Transverse colon (tissue), 4 donors: ENCODE results near the gene FAM170B. TPM values are rescaled to one million over a fixed set of nuclear protein-coding genes. Genes with fewer than 3 reads are reported as not detected.

Source experiments
- DNase-seq: peaks from one replicate; pipeline ENCODE4 v3.0.0-alpha.2; 2019
- H3K27ac ChIP-seq, 4 donors: fragments of 200-600 bp; sonication (generic); 2 replicates each; pipeline ENCODE4 v1.5.1; 2016 to 2018; ENCODE audit warnings: inconsistent platforms in 4 of 4
- H3K27me3 ChIP-seq: fragments of 200-600 bp; sonication (generic); 2 replicates; pipeline ENCODE4 v1.5.1; 2017; ENCODE audit warnings: inconsistent platforms
- H3K36me3 ChIP-seq, 4 donors: fragments of 200-600 bp; sonication (generic); 2 replicates each; pipeline ENCODE4 v1.5.1; 2017 to 2019; ENCODE audit warnings: inconsistent platforms in 4 of 4
- H3K4me1 ChIP-seq, 4 donors: fragments of 200-600 bp; sonication (generic); 2 replicates each; pipeline ENCODE4 v1.5.1; 2017 to 2020; ENCODE audit warnings: inconsistent platforms in 4 of 4
- H3K4me3 ChIP-seq, 4 donors: fragments of 200-600 bp; sonication (generic); 1 replicate in 1 of 4; 2 replicates in 3 of 4; pipeline versions ENCODE4 v1.5.1 to v1.6.1; 2017 to 2019; ENCODE audit warnings: inconsistent platforms in 4 of 4
- H3K9me3 ChIP-seq, 2 donors: fragments of 200-600 bp; sonication (generic); 2 replicates each; pipeline ENCODE4 v1.5.1; 2017 to 2019; ENCODE audit warnings: inconsistent platforms in 2 of 2
- CTCF ChIP-seq, 5 experiments: fragments of 200-600 bp in 3 of 5; fragments of 450-650 bp in 2 of 5; sonication (generic) in 3 of 5; IDR thresholded peaks; 1 replicate in 2 of 5; 2 replicates in 3 of 5; pipeline ENCODE4 v1.5.1; 2016 to 2017; ENCODE audit warnings: antibody characterized with exemption in 5 of 5, inconsistent platforms in 3 of 5, mild to moderate bottlenecking in 2 of 5, moderate library complexity in 1 of 5
- EP300 ChIP-seq: sonication (generic); formaldehyde crosslinking; IDR thresholded peaks from one replicate; pipeline ENCODE4 v1.6.1; 2017; ENCODE audit warnings: antibody characterized with exemption, low read depth
- POLR2A ChIP-seq: fragments of 450-650 bp; IDR thresholded peaks from one replicate; pipeline ENCODE4 v1.6.1; 2016; ENCODE audit warnings: antibody characterized with exemption, mild to moderate bottlenecking, moderate library complexity
- POLR2AphosphoS5 ChIP-seq, 3 donors: sonication (generic); formaldehyde crosslinking; IDR thresholded peaks; one replicate each; pipeline ENCODE4 v1.6.1; 2016; ENCODE audit warnings: antibody characterized with exemption in 3 of 3
- WGBS, 2 donors: methylation state at CpG; one replicate each; pipeline ENCODE4 v1.1.5; 2018; ENCODE audit warnings: low coverage in 1 of 2; 5-methylcytosine and 5-hydroxymethylcytosine counted together
- in situ Hi-C, 4 donors: fragments of 200-750 bp; cut with MboI; loops; one replicate each; pipeline versions ENCODE4 v1.15.0 to v1.15.1; 2017; ENCODE audit warnings: low sequenced_read_pairs in 3 of 4, low pct_ligation_motif_present in 1 of 4, low pct_unique_long_range_greater_than_20kb in 1 of 4
- intact Hi-C: fragments of 100-400 bp; cut with DNase I; formaldehyde crosslinking; loops from one replicate; pipeline ENCODE4 v1.15.1; 2023; ENCODE audit warnings: low total_unique reads
- total RNA-seq, 4 donors: library from RNA; depleted of rRNA; stranded (reverse); fragments of >200 nt; gene quantifications; one replicate each; pipeline ENCODE4 v1.1.0, GENCODE V29; 2016

FAM170B gene
- total RNA-seq, 4 donors from 2014 or later, result not detected

GRCh38 chr10:49158915-49159314 lies 25.1 kb upstream of the FAM170B start:
- H3K4me3 ChIP-seq, result no peak overlapping the region
- H3K36me3 ChIP-seq, result no peaks in the 10 kb centered on the region
- TF ChIP-seq CTCF (IDR thresholded peaks at IDR 0.05), result no peak
- TF ChIP-seq POLR2AphosphoS5 (IDR thresholded peaks at IDR 0.05), result no peak
- no peak for TF ChIP-seq POLR2A
- no peak for DNase-seq
- in situ Hi-C loops (loop anchor here (25.0 kb wide), 2 partner anchors 272 to 497 kb away; no protein-coding TSS in a partner anchor), intact Hi-C loops (no loop called here)
- no peak overlapping the region for H3K27ac ChIP-seq
- H3K9me3 ChIP-seq, result no peaks in the 10 kb centered on the region
- no peaks in the 10 kb centered on the region for H3K4me1 ChIP-seq
- no peaks in the 10 kb centered on the region for H3K27me3 ChIP-seq
- 28 to 44% methylated on average over 3 of the region's 3 CpGs for WGBS, 2 donors

- 73 to 78% methylated on average over 7 of the region's 7 CpGs for WGBS, 2 donors
- no peak for DNase-seq
- no peak for TF ChIP-seq EP300
- H3K27me3 ChIP-seq, result no peaks in the 10 kb centered on the region
- H3K27ac ChIP-seq, result no peak overlapping the region
- no peak overlapping the region for H3K4me3 ChIP-seq
- intact Hi-C loops (no loop called here), in situ Hi-C loops (loop anchor here (25.0 kb wide), 2 partner anchors 271 to 496 kb away; no protein-coding TSS in a partner anchor)
- H3K9me3 ChIP-seq, result no peaks in the 10 kb centered on the region
- no peaks in the 10 kb centered on the region for H3K36me3 ChIP-seq
- no peaks in the 10 kb centered on the region for H3K4me1 ChIP-seq
Observed at GRCh38 chr10:49158404-49158803, 24.6 kb upstream of the FAM170B start.

- Histone ChIP-seq H3K4me3 (no peak overlapping the region), H3K36me3 (no peaks in the 10 kb centered on the region), H3K27me3 (no peaks in the 10 kb centered on the region), H3K27ac (no peak overlapping the region), H3K9me3 (no peaks in the 10 kb centered on the region), H3K4me1 (no peaks in the 10 kb centered on the region)
- 60 to 78% methylated on average over 1 to 3 of the region's 3 CpGs for WGBS, 2 donors
- intact Hi-C loops, result no loop called here
- DNase-seq, result no peak
- in situ Hi-C loops, result loop anchor here (25.0 kb wide), 2 partner anchors 270 to 495 kb away; no protein-coding TSS in a partner anchor
- TF ChIP-seq POLR2A (no peak), CTCF (IDR thresholded peaks at IDR 0.05) (no peak), EP300 (no peak), POLR2AphosphoS5 (IDR thresholded peaks at IDR 0.05) (no peak)
Observed at GRCh38 chr10:49157229-49157628, 23.4 kb upstream of the FAM170B start.

- H3K9me3 ChIP-seq, result no peaks in the 10 kb centered on the region
- no peak overlapping the region for H3K27ac ChIP-seq
- H3K4me3 ChIP-seq, result no peak overlapping the region
- H3K36me3 ChIP-seq, result no peaks in the 10 kb centered on the region
- 95 to 97% methylated on average over 4 to 6 of the region's 6 CpGs for WGBS, 2 donors
- intact Hi-C loops, result no loop called here
- DNase-seq, result no peak
- no peaks in the 10 kb centered on the region for H3K4me1 ChIP-seq
- TF ChIP-seq CTCF (IDR thresholded peaks at IDR 0.05) (no peak), POLR2A (no peak), EP300 (no peak), POLR2AphosphoS5 (IDR thresholded peaks at IDR 0.05) (no peak)
- in situ Hi-C loops, result loop anchor here (25.0 kb wide), 2 partner anchors 267 to 492 kb away; no protein-coding TSS in a partner anchor
- H3K27me3 ChIP-seq, result no peaks in the 10 kb centered on the region
Observed at GRCh38 chr10:49154641-49155040, 20.8 kb upstream of the FAM170B start.

- H3K27ac ChIP-seq, result no peak overlapping the region
- in situ Hi-C loops, result loop anchor here (25.0 kb wide), 2 partner anchors 267 to 492 kb away; no protein-coding TSS in a partner anchor
- 100% methylated on average over 1 of the region's 1 CpG; no CpG with 5 or more reads in 1 of the 2 donors for WGBS, 2 donors
Observed at GRCh38 chr10:49153971-49154370, 20.1 kb upstream of the FAM170B start.

More at GRCh38 chr10:49153971-49154370, 20.1 kb upstream of the FAM170B start:
- TF ChIP-seq POLR2AphosphoS5 (IDR thresholded peaks at IDR 0.05) (no peak), CTCF (IDR thresholded peaks at IDR 0.05) (no peak), POLR2A (no peak), EP300 (no peak)
- DNase-seq, result no peak
- Histone ChIP-seq H3K36me3 (no peaks in the 10 kb centered on the region), H3K4me3 (no peak overlapping the region), H3K4me1 (no peaks in the 10 kb centered on the region), H3K27me3 (no peaks in the 10 kb centered on the region), H3K9me3 (no peaks in the 10 kb centered on the region)
- intact Hi-C loops, result no loop called here
